ENCODE measurements around the gene ABCB11.

- TF ChIP-seq, protein P1, sequence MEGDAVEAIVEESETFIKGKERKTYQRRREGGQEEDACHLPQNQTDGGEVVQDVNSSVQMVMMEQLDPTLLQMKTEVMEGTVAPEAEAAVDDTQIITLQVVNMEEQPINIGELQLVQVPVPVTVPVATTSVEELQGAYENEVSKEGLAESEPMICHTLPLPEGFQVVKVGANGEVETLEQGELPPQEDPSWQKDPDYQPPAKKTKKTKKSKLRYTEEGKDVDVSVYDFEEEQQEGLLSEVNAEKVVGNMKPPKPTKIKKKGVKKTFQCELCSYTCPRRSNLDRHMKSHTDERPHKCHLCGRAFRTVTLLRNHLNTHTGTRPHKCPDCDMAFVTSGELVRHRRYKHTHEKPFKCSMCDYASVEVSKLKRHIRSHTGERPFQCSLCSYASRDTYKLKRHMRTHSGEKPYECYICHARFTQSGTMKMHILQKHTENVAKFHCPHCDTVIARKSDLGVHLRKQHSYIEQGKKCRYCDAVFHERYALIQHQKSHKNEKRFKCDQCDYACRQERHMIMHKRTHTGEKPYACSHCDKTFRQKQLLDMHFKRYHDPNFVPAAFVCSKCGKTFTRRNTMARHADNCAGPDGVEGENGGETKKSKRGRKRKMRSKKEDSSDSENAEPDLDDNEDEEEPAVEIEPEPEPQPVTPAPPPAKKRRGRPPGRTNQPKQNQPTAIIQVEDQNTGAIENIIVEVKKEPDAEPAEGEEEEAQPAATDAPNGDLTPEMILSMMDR (IDR thresholded peaks at IDR 0.05), result no peak
- no peak for TF ChIP-seq EZH2 (IDR thresholded peaks at IDR 0.05; ENCODE audit: borderline replicate concordance, insufficient read depth, low read depth, low read length, poor library complexity, severe bottlenecking)
Observed at GRCh38 chr2:169042856-169043255, 11.7 kb upstream of the ABCB11 start.
